Right hindlimb (tissue), 1 donor: ENCODE results near the gene OTUD7B.
A peak's percentile ranks its signal among the peaks of the same experiment; 100 is the strongest.

ENCODE experiments used
- DNase-seq: peaks from one replicate; pipeline ENCODE4 v3.0.0-alpha.2; 2018

OTUD7B gene

DNA sequence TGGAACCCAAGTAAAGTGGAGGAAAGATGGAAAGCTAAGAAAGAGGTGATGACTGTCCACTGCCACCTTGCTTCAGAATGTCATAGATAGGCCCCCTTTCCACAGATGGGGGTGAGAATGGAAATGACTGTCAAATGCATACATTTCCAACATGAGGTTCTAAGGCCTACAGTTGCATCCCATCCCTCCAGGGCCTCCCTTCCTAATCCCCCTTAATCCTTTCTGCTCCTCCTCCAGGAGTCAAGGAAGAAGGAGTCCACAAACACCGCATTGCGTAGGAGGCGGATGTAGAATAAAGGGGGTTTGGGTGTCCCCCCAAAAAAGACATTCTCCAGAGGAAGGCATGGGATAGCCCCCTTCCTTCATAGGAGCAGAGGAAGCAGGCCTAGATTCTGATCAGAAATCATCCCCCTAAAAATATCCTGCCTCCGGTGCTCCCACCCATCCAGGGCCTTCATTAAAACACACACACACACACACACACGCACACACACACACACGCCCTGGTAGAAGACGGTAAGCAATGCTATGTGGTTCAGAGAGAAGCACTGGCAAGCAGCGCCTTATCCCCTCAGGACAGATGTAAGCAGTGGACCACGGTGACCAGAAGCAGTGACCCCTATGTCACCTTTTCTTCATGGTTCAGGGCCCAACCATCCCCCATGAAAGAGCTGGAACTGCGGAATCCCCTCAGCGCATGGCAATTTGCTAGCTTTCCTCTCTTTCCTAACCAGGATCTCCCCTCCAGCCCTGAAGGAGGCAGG lies 94.9 kb downstream of the OTUD7B start:
- no peak for DNase-seq

DNA sequence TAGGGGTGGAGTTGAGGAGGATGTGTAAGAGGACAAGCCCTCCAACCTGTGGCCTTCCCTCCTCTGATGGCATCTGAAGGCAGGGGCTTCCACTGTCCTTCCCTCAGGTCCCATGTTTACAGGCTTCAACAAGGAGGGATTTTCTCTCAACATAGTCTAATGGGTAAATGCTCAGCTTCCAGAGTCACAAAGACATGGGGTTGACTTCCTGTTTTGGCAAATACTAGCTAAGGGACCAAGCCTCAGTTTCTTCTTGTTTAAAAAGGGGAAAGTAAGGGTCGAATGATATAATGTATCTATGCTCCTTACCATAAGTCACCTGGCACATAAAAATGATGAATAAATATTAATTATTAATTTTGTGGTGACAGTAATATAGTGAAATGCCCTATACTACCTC lies 96.0 kb downstream of the OTUD7B start:
- DNase-seq = no peak

DNA sequence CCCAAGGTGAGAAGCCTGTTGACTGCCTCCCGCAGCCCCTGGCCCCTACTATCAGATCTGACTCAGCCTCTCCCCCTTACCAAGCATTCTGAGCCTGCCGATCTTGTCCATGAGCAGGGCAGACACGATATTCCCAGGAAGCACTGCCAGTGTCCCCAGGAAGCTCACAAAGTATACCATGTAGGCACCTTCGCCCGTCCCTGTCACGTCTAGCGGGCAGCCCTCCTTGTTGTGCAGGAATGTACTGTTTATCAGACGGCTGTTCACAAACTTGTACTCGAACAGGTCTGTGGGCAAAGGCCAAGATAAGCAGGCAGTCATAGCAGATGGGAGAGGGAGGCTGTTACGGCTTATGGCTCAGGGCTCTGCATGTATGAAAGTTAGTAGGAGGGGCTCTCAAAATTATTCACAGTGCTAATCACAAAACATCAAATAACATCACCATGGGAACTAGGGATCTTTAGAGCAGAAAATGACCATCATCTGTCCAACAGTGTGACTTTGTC lies 103.9 kb downstream of the OTUD7B start:
- DNase-seq = no peak

DNA sequence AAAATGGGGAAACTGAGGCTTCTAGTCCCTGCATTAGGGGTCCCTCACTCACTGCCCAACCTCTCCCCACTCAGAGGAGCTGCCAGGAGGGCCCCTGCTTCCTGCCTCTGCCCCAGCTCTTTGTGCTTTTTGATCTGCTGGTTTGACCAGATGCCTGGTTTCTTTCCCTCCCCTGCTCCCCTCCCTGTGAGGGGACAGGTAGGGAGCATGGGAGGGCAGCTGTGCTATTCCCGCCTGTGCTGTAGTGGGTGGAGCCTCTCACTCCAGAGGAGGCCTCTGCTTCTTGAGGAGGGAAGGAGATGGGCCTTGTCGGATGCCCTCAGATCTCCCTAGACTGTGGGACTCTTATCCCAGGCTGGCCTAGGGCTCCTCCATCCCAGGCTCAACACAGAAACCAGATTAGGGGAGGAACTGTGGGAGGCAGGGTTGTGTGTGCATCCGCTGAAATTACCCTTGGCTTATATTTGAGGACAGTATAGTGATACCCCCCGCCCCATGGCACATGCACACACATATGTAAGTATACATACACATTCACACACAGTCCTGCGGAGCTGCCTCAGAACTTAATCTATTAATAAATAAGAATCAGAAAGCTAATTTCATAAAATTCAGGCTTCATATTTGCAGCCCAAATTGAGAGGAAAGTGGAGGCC lies 106.6 kb downstream of the OTUD7B start:
- no peak for DNase-seq

DNA sequence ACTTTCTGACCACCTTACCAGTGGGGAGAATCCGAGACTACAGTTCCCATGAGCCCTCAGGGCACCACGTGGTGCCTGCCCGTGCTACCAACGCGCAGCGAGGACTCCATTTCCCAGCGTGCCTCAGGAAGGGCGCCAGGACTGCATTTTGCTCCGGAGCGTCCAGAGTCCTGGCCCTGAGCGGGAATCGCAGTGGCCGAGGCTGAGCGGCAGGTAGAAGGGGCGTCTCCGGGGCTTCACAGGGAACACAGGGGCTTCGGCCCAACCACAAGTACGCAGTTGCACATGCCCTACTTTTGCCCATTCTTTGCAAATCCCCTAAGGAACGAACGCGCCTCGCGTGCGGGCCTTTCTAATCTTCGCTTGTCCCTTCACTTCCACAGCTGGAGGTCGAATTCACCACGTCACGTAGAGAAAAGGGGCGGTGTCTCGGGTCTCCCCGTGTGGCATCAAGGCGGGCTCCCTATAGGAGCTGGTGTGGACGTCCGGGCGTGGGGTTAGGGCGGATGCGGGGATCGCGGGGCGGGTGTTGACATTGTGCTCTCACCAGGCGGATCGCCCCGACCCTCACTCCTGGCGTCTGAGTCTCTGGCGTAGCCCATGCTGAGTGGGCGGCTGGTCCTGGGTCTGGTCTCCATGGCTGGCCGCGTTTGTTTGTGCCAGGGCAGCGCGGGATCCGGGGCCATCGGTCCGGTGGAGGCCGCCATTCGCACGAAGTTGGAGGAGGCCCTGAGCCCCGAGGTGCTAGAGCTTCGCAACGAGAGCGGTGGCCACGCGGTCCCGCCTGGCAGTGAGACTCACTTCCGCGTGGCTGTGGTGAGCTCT lies 110.9 kb downstream of the OTUD7B start, which contains the start of gene BOLA1:
BOLA1 (plus strand) TSS at position 109 of the 825 bp plus-strand sequence; CDS start at position 601, 492 bp downstream.
- DNase-seq = peak; percentile 96

DNA sequence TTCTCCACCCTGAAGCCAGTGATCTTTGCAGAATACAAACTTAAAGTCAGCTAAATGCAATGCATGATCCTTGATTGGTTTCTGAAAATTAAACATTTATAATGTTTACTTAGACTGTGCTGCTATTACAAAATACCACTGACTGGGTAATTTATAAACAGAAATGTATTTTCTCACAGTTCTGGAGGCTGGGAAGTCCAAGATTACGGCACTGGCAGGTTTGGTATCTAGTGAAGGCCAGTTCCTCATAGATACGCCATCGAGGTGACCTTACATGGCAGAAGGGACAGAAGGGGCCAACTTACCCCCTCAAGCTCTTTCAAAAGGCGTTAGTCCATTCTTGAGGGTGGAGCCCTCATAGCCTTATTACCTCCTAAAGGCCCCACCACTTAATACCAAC lies 114.0 kb downstream of the OTUD7B start:
- no peak for DNase-seq

DNA sequence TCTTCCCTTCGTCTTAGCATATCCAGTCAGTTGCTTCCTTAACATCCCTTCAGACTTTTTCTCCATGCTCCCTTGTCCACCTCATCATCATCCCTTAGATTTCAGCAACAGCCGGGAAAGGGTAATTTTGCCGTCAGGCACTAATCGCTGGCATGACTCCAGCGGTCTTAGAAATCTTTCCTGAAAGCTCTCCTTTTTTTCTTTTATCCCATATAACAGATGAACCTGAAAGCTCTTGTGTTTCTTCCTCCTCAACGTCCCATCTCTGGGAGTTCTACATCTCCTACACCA lies 121.6 kb downstream of the OTUD7B start:
- DNase-seq = peak; percentile 56

DNA sequence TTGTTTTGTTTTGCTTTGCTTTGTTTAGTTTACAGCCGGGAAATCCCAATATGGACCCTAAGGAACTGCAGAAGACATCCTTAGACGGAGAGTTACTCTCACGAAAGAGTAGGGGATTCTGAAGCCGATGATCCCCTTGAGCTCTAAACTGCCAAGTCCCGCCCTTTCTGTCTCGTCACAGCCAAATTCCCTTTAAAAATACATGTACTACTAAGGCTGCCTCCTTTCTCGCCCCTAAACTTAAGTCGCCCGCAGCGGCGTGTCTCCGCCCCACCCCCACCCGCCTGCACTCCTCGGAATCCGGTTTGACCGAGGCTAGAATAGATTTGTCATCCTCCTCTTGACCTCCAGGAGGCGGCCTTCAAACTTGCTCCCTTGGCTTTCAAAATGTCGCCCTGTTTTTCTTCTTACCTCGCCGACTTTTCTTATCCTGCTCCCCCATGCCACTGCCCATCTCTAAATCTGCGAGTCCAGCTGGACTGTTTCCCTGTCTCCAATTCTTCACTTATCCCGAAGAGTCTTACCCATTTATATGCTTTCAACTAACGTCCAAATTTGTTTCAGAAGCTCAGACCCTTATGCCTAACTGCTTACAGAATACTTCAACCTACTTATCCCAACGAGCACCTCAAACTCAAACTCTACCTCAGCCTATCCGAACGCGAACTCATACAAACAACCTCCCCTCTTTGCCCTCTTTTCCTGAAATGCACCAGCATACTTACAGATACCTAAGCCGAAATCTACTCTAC lies 122.1 kb downstream of the OTUD7B start:
- DNase-seq = peak; percentile 93
